K562 (cell line): ENCODE results near the gene TUBB1. TPM values are rescaled to one million over a fixed set of nuclear protein-coding genes. Genes with fewer than 3 reads are reported as not detected.

Experiments
- CEBPG ChIP-seq, 3 experiments: fragments of 200-800 bp in 1 of 3; sonication (Bioruptor generic) in 1 of 3; sonication (generic) in 1 of 3; formaldehyde crosslinking in 1 of 3; IDR thresholded peaks in 2 of 3; conservative IDR thresholded peaks in 1 of 3; 2 replicates each; pipeline versions ENCODE4 v1.6.1 to v1.8.0; 2016 to 2022; ENCODE audit warnings: missing compliant biosample characterization in 2 of 3, missing genetic modification characterization in 2 of 3, mild to moderate bottlenecking in 1 of 3, missing genetic modification reagents in 1 of 3
- CREB5 ChIP-seq: fragments of 250-450 bp; sonication (Bioruptor Pico); IDR thresholded peaks from 2 replicates; pipeline ENCODE4 v1.5.0; 2020; ENCODE audit warnings: mild to moderate bottlenecking
- CTBP1 ChIP-seq: fragments of 450-650 bp; IDR thresholded peaks from 2 replicates; pipeline ENCODE4 v1.6.1; 2016; ENCODE audit warnings: borderline replicate concordance
- CXXC5 ChIP-seq: fragments of 250-450 bp; sonication (Bioruptor Pico); IDR thresholded peaks from 2 replicates; pipeline ENCODE4 v1.8.0; 2022; ENCODE audit warnings: inconsistent platforms, mild to moderate bottlenecking, moderate library complexity
- FOXM1 ChIP-seq, 2 experiments: fragments of 450-650 bp in 1 of 2; sonication (generic) in 1 of 2; formaldehyde crosslinking in 1 of 2; IDR thresholded peaks; 2 replicates each; pipeline versions ENCODE4 v1.6.1 to v1.9.0; 2017 to 2022; ENCODE audit warnings: low read depth in 2 of 2, mild to moderate bottlenecking in 2 of 2, missing genetic modification reagents in 1 of 2, moderate library complexity in 1 of 2
- FOXO4 ChIP-seq: fragments of 450-650 bp; formaldehyde crosslinking; IDR thresholded peaks from 2 replicates; pipeline ENCODE4 v1.4.0; 2020; ENCODE audit warnings: mild to moderate bottlenecking, moderate library complexity
- GTF2E2 ChIP-seq: fragments of 200-800 bp; sonication (Bioruptor generic); IDR thresholded peaks from 2 replicates; pipeline ENCODE4 v1.6.1; 2016; ENCODE audit warnings: missing genetic modification characterization, missing compliant biosample characterization
- L3MBTL2 ChIP-seq: fragments of 450-650 bp; IDR thresholded peaks from 2 replicates; pipeline ENCODE4 v1.6.1; 2016; ENCODE audit warnings: mild to moderate bottlenecking, moderate library complexity
- NR1H2 ChIP-seq: sonication (generic); formaldehyde crosslinking; IDR thresholded peaks from 2 replicates; pipeline ENCODE4 v1.4.0; 2020; ENCODE audit warnings: mild to moderate bottlenecking, missing genetic modification reagents
- RB1 ChIP-seq: fragments of 450-650 bp; IDR thresholded peaks from 2 replicates; pipeline ENCODE4 v1.6.1; 2017; ENCODE audit warnings: low read depth, mild to moderate bottlenecking
- SP2 ChIP-seq: IDR thresholded peaks from 2 replicates; pipeline ENCODE4 v1.6.1; 2011; ENCODE audit warnings: mild to moderate bottlenecking, low read depth, low read length, moderate library complexity; ENCODE audit not compliant: poor library complexity, severe bottlenecking; ENCODE audit errors: extremely low read depth
- VEZF1 ChIP-seq: fragments of 200-800 bp; sonication (Bioruptor generic); IDR thresholded peaks from 2 replicates; pipeline ENCODE4 v1.6.1; 2017; ENCODE audit warnings: missing genetic modification characterization, missing compliant biosample characterization
- ZBTB26 ChIP-seq: fragments of 450-650 bp; formaldehyde crosslinking; IDR thresholded peaks from 2 replicates; pipeline ENCODE4 v1.4.0; 2022; ENCODE audit warnings: missing genetic modification characterization
- ZNF12 ChIP-seq: sonication (generic); formaldehyde crosslinking; IDR thresholded peaks from 2 replicates; pipeline ENCODE4 v1.4.0; 2020; ENCODE audit warnings: mild to moderate bottlenecking, missing genetic modification reagents
- ZNF174 ChIP-seq: fragments of 250-450 bp; sonication (Bioruptor Pico); IDR thresholded peaks from 2 replicates; pipeline ENCODE4 v1.4.0; 2020; ENCODE audit warnings: mild to moderate bottlenecking
- ZNF592 ChIP-seq: fragments of 450-650 bp; IDR thresholded peaks from 2 replicates; pipeline ENCODE4 v1.6.1; 2017; ENCODE audit warnings: antibody characterized with exemption, mild to moderate bottlenecking
- polyA plus RNA-seq, 8 experiments: library from polyadenylated mRNA; depleted of rRNA in 4 of 8; stranded (reverse) in 5 of 8; unstranded in 3 of 8; fragments of >200 nt; fragmentation: Nextera tagmentation in 2 of 8; fragmentation: Illumina TruSeq in 1 of 8; extraction: Ambion mirVana in 2 of 8; extraction: Trizol in 1 of 8; gene quantifications; 2 replicates each; pipeline versions ENCODE4 v1.2.1 to v1.2.3, GENCODE V29; 2011 to 2014; ENCODE audit warnings: inconsistent platforms in 1 of 8, missing spikeins in 1 of 8
- total RNA-seq, 7 experiments: library from RNA; depleted of rRNA in 6 of 7; stranded (reverse); fragments of >200 nt in 6 of 7; fragmentation: Illumina TruSeq in 2 of 7; extraction: Trizol in 2 of 7; gene quantifications; 2 replicates each; pipeline versions ENCODE4 v1.2.1 to v1.2.3, GENCODE V29; 2011 to 2021; ENCODE audit warnings: low replicate concordance in 1 of 7

TUBB1 gene
- total and polyA plus RNA-seq, 9 of the 15 experiments (the other 6 are each of a cell fraction or from before 2014, with no cell fraction given) = 1.5 to 3.9 (median 2.4) TPM

DNA sequence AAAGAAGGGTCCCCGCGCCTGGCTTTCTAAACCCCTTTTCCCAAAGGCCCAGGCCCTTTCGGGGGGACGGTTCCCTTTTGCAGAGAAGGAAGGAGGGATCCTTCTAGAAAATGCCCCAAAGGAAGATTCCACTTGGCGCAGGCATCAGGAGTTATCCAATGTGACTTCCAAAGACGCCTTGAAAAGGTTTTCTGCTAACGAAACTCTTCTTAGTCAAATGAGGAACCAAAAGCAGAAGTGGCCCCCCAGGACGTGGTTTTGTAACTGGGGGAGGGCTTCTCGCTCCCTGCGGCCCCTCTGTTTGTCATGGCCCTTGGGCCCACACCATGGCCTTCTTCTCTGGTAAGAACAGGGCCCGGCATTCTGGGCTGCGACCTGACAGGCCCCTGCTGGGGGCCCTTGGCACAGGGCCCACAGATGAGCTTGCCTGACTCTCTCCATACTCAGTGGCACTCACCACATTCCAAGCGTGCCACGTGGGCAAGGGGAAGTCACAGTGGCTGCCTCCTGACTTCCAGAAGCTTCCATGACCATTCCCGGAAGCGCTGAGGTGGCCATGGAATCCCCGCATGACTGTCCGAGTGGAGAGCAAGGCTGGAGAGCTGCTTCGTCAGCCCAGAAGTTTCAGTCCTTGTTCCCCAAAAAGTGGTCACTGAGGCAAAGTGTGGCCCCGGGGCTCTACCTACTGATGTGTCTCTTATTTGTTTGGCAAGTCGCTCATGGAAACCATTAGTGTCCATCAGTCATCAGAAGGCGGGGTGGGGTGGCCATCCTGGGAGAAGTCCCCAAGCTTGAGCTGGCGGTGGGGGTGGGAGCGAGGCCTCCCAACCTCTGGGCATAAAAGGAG is 11.3 kb upstream of the TUBB1 start (continued):
- TF ChIP-seq ZNF592 (peak; percentile 59; the same call in 1 of the 2 replicates), L3MBTL2 (0 out of 2 replicates have a peak, but pooled peaks have one; percentile 11), RB1 (no peak), FOXO4 (CRISPR knock-in tag) (no peak), NR1H2 (no peak), VEZF1 (CRISPR knock-in tag) (0 out of 2 replicates have a peak, but pooled peaks have one; percentile 0), SP2 (no peak), GTF2E2 (tag) (no peak), CTBP1 (no peak), CREB5 (CRISPR knock-in tag) (no peak), FOXM1 (IDR thresholded peaks at IDR 0.05; ENCODE audit: low read depth) (peak; percentile 75; the same call in 1 of the 2 replicates), FOXM1 (CRISPR knock-in tag; IDR thresholded peaks at IDR 0.05; ENCODE audit: low read depth) (no peak), ZBTB26 (no peak), ZNF174 (no peak), CEBPG (CRISPR knock-in tag; IDR thresholded peaks at IDR 0.05) (no peak), CEBPG (tag; conservative IDR thresholded peaks at IDR 0.05 in 1 of 2, IDR thresholded peaks at IDR 0.05 in 1 of 2) (no peak), CXXC5 (CRISPR knock-in tag) (no peak; the same call in 1 of the 2 replicates), ZNF12 (CRISPR knock-in tag) (no peak)
